DMS153 (cell line): Measurements from ENCODE around the gene PDZD2.

Experiments used
- DNase-seq: peaks from one replicate; lab custom pipeline; 2025; lab: John Stamatoyannopoulos, UW

The PDZD2 gene

GRCh38 chr5:32138839-32139493 lies 500.0 kb downstream of the PDZD2 start:
- no peak for DNase-seq

GRCh38 chr5:32143617-32144377 lies 504.9 kb downstream of the PDZD2 start:
- DNase-seq: no peak

GRCh38 chr5:32144378-32145207 lies 505.7 kb downstream of the PDZD2 start:
- DNase-seq: no peak

DNA sequence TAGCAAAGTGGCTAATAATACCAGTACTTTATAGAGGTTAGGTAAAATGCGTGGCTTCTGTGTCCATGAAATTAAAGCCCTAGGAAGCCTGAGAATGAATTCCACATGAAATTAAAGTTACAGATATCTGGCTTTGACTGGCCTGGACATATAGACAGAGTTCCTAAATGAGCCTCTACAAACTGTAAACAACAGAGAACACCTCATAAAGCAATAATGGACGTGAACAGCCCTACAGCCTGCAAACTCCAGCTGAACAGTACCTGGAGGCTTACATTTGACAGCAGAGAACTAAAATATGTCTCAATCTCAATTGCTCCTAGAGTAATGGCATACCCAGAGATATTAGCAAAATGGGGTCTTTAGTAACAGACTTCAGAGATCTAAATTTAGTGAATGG lies 506.4 kb downstream of the PDZD2 start:
- no peak for DNase-seq

- no peak for DNase-seq
Measured at GRCh38 chr5:32147236-32147635, 508.3 kb downstream of the PDZD2 start.

DNA sequence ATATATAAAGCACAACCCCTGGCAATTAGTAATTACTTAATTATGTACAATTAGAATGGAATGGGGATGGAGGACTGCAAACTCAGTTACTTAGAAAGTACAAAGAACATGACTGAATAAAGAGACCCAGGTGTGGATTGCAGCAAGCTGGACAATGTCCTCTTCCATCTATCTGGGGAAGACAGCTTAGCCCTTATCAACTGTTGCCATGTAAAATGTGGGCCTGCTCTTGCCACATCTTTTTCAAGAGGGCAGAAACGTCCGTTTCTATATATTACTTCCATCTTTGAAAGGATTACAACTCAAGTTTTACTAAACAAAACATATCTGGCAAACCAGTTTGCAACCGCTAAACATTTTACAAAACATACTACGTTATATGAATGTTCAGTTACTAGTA lies 509.0 kb downstream of the PDZD2 start:
- no peak for DNase-seq

DNA sequence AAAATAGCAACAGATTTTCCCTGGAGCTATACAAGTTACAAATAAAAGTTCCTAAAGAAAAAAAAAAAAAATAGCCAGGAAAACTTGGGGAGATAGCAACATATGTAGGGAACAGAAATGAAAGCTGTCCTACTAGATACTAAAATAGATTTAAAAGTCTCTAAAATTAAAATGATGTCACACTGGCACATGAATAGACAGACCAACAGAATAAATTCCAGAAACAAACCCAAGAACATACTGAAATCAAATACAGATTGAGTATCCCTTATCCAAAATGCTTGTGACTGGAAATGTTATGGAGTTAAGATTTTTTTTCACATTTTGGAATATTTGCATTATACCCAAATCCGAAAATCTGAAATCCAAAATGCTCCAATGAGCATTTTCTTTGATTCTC lies 511.4 kb downstream of the PDZD2 start:
- DNase-seq: no peak

DNA sequence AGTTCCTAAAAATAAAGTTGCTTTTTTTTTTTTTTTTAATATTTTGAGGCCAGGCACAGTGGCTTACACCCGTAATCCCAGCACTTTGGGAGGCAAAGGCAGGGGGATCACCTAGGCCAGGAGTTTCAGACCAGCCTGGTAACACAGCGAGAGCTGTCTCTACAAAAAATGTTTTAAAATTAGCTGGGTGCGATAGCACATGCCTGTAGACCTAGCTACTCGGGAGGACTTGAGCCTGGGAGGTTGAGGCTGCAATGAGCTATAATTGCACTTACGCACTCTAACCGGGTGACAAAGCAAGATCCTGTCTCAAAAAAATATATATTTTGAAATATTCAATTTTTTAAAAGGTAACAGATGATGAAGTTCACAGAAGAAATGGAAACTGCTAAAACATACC lies 512.3 kb downstream of the PDZD2 start:
- no peak for DNase-seq

GRCh38 chr5:32153723-32154122 lies 514.8 kb downstream of the PDZD2 start:
- DNase-seq: no peak

- DNase-seq: no peak
Measured at GRCh38 chr5:32155211-32155610, 516.3 kb downstream of the PDZD2 start.

GRCh38 chr5:32156635-32157034 lies 517.7 kb downstream of the PDZD2 start:
- no peak for DNase-seq

- no peak for DNase-seq
Measured at GRCh38 chr5:32157078-32157477, 518.1 kb downstream of the PDZD2 start.

- DNase-seq: no peak
Measured at GRCh38 chr5:32158679-32158975, 519.7 kb downstream of the PDZD2 start.

DNA sequence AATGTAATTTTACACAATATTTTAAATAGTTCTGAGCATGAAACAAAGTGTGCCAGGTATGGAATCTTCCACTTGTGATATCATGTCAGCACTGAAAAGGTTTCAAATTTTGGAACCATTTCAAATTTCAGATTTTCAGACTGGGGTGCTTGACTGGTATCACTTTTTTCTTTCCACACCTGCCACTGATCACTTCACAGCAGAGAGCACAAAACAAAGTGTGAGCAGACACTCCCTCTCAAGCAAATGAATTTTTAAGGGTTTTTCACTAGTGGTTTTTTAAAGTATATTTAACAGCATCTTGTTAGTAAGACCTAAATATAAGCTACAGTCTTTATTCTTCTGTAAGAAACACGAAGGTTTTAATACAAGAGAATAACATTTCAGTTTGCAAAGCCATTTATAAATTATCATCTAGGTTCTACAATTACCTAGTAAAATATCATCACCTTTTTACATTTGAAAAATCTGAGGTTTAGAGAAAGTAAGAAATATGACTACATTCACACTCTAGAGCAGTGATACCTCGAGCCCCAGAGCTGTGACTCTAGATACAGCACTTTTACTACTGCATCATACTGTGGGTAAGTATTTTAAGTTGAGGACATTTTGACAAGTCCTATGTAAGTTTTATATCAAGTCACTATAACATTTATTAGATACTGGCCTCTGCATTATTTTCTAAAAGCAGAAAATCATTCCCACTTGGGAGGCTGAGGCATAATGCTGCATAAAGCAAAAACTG lies 520.6 kb downstream of the PDZD2 start:
- DNase-seq: no peak

GRCh38 chr5:32160228-32160627 lies 521.3 kb downstream of the PDZD2 start:
- DNase-seq: no peak
